Nephron (organoid): ENCODE measurements around the gene PEX6.

ENCODE experiments used
- H3K27ac Mint-ChIP-seq, 3 experiments: 2 replicates each; pipeline ENCODE4 v1.8.0; 2020; ENCODE audit warnings: mixed read lengths in 3 of 3, mild to moderate bottlenecking in 2 of 3, moderate library complexity in 1 of 3
- H3K27me3 Mint-ChIP-seq: 2 replicates; pipeline ENCODE4 v1.8.0; 2021; ENCODE audit warnings: low read depth, mild to moderate bottlenecking, moderate library complexity, mixed read lengths
- H3K36me3 Mint-ChIP-seq: 2 replicates; pipeline ENCODE4 v1.8.0; 2020; ENCODE audit warnings: low read depth, mixed read lengths
- H3K4me1 Mint-ChIP-seq: 2 replicates; pipeline ENCODE4 v1.8.0; 2020; ENCODE audit warnings: mixed read lengths
- H3K4me3 Mint-ChIP-seq, 3 experiments: 2 replicates each; pipeline ENCODE4 v1.8.0; 2020; ENCODE audit warnings: mild to moderate bottlenecking in 3 of 3, mixed read lengths in 3 of 3, moderate library complexity in 2 of 3
- H3K9me3 Mint-ChIP-seq: 2 replicates; pipeline ENCODE4 v1.8.0; 2020; ENCODE audit warnings: mixed read lengths
- CTCF ChIP-seq, 3 experiments: fragments of 200-600 bp; sonication (generic); IDR thresholded peaks; one replicate each; pipeline ENCODE4 v1.5.0; 2021; ENCODE audit warnings: antibody characterized with exemption in 3 of 3; ENCODE audit not compliant: unreplicated experiment in 3 of 3

PEX6 gene

GRCh38 chr6:42962502-42963178 is 16.3 kb downstream of the PEX6 start:
- Mint-ChIP-seq H3K27me3 (peaks cover 34% of the 10 kb centered on the region), H3K4me1 (peaks cover 10% of the 10 kb centered on the region), H3K4me3 (peak overlapping the region; percentile 38 to 64 (median 42)), H3K27ac (no peak overlapping the region), H3K36me3 (peaks cover 26% of the 10 kb centered on the region), H3K9me3 (no peaks in the 10 kb centered on the region)
- TF ChIP-seq CTCF (IDR thresholded peaks at IDR 0.05; ENCODE audit: unreplicated experiment in 3 of 3), result no peak

GRCh38 chr6:42962096-42962495 is 16.9 kb downstream of the PEX6 start:
- Mint-ChIP-seq H3K36me3 (peaks cover 26% of the 10 kb centered on the region), H3K27ac (no peak overlapping the region), H3K4me3 (peak overlapping the region in 2 of 3 experiments; percentile 42 to 64), H3K4me1 (peaks cover 10% of the 10 kb centered on the region), H3K27me3 (peaks cover 34% of the 10 kb centered on the region), H3K9me3 (no peaks in the 10 kb centered on the region)
- no peak for TF ChIP-seq CTCF (IDR thresholded peaks at IDR 0.05; ENCODE audit: unreplicated experiment in 3 of 3)

- H3K4me1 Mint-ChIP-seq, result peaks cover 10% of the 10 kb centered on the region
- no peak for TF ChIP-seq CTCF (IDR thresholded peaks at IDR 0.05; ENCODE audit: unreplicated experiment in 3 of 3)
- H3K27ac Mint-ChIP-seq, result no peak overlapping the region
- peak overlapping the region in 2 of 3 experiments; percentile 10 to 83 for H3K4me3 Mint-ChIP-seq
- peaks cover 34% of the 10 kb centered on the region for H3K27me3 Mint-ChIP-seq
- peaks cover 22% of the 10 kb centered on the region for H3K36me3 Mint-ChIP-seq
- H3K9me3 Mint-ChIP-seq, result no peaks in the 10 kb centered on the region
Observed at GRCh38 chr6:42961020-42961470, 17.9 kb downstream of the PEX6 start.

GRCh38 chr6:42960243-42961019 is 18.6 kb downstream of the PEX6 start, which contains the start of gene GNMT:
Gene GNMT, plus strand, starts transcription at chr6:42960754. Its CDS starts 14 bp downstream, at chr6:42960768.
- H3K27me3 Mint-ChIP-seq, result peaks cover 34% of the 10 kb centered on the region
- H3K4me3 Mint-ChIP-seq, result peak within 1 kb of the TSS; percentile 77 to 83 (median 77)
- peaks cover 22% of the 10 kb centered on the region for H3K36me3 Mint-ChIP-seq
- no peak within 1 kb of the TSS for H3K27ac Mint-ChIP-seq
- H3K9me3 Mint-ChIP-seq, result no peaks in the 10 kb centered on the region
- H3K4me1 Mint-ChIP-seq, result peaks cover 10% of the 10 kb centered on the region
- TF ChIP-seq CTCF (IDR thresholded peaks at IDR 0.05; ENCODE audit: unreplicated experiment in 3 of 3), result no peak

- Mint-ChIP-seq H3K4me3 (peak overlapping the region; percentile 77 to 83 (median 77)), H3K36me3 (peaks cover 20% of the 10 kb centered on the region), H3K4me1 (peaks cover 10% of the 10 kb centered on the region), H3K27me3 (peaks cover 34% of the 10 kb centered on the region), H3K9me3 (no peaks in the 10 kb centered on the region), H3K27ac (no peak overlapping the region)
- no peak for TF ChIP-seq CTCF (IDR thresholded peaks at IDR 0.05; ENCODE audit: unreplicated experiment in 3 of 3)
Observed at GRCh38 chr6:42959917-42960242, 19.1 kb downstream of the PEX6 start.
